GM23338 (cell line): ENCODE results near the gene TSPAN4. TPM values are rescaled to one million over a fixed set of nuclear protein-coding genes. Genes with fewer than 3 reads are reported as not detected.

Experiments
- ATAC-seq: fragments of 200-7000 bp; cut with Tn5 transposase; 3 replicates; pipeline ENCODE4 v1.9.1; 2020
- DNase-seq: peaks from one replicate; pipeline ENCODE4 v3.0.0-alpha.2; 2015; ENCODE audit warnings: low spot score
- H2AFZ ChIP-seq: fragments of 200-600 bp; sonication (generic); 2 replicates; pipeline ENCODE4 v1.8.0; 2016; ENCODE audit warnings: antibody characterized with exemption, mild to moderate bottlenecking, moderate library complexity
- H3F3A ChIP-seq: fragments of 200-600 bp; sonication (generic); replicated peaks from 2 replicates; pipeline ENCODE4 v1.8.0; 2017; ENCODE audit warnings: antibody characterized with exemption, mixed run types, low read depth
- H3K27ac ChIP-seq: fragments of 200-600 bp; sonication (generic); 2 replicates; pipeline ENCODE4 v1.6.1; 2016; ENCODE audit warnings: low read depth
- H3K27me3 ChIP-seq: fragments of 200-600 bp; sonication (generic); 2 replicates; pipeline ENCODE4 v1.8.0; 2016; ENCODE audit warnings: mild to moderate bottlenecking, mixed run types, moderate library complexity; ENCODE audit not compliant: insufficient read depth
- H3K36me3 ChIP-seq: fragments of 200-600 bp; sonication (generic); 2 replicates; pipeline ENCODE4 v1.8.0; 2016; ENCODE audit warnings: mild to moderate bottlenecking; ENCODE audit not compliant: insufficient read depth
- H3K4me1 ChIP-seq: fragments of 200-600 bp; sonication (generic); 2 replicates; pipeline ENCODE4 v1.8.0; 2016; ENCODE audit warnings: mild to moderate bottlenecking, moderate library complexity; ENCODE audit not compliant: insufficient read depth
- H3K4me2 ChIP-seq: fragments of 200-600 bp; sonication (generic); 2 replicates; pipeline ENCODE4 v1.7.1; 2017; ENCODE audit warnings: mixed run types
- H3K4me3 ChIP-seq: fragments of 200-600 bp; sonication (generic); 2 replicates; pipeline ENCODE4 v1.6.1; 2016; ENCODE audit warnings: mixed run types
- H3K79me2 ChIP-seq: fragments of 200-600 bp; sonication (generic); replicated peaks from 2 replicates; pipeline ENCODE4 v1.8.0; 2017; ENCODE audit warnings: mild to moderate bottlenecking; ENCODE audit not compliant: insufficient read depth
- H3K9me2 ChIP-seq: fragments of 200-600 bp; sonication (generic); 2 replicates; pipeline ENCODE4 v1.8.0; 2017; ENCODE audit not compliant: insufficient read depth
- H4K20me1 ChIP-seq: fragments of 200-600 bp; sonication (generic); replicated peaks from 2 replicates; pipeline ENCODE4 v1.8.0; 2017; ENCODE audit warnings: mild to moderate bottlenecking; ENCODE audit not compliant: insufficient read depth
- H3K27ac Mint-ChIP-seq: 2 replicates; pipeline ENCODE4 v1.8.0; 2020; ENCODE audit warnings: inconsistent platforms, mild to moderate bottlenecking, moderate library complexity, mixed read lengths
- H3K27me3 Mint-ChIP-seq: 3 replicates; pipeline ENCODE4 v1.8.0; 2022; ENCODE audit warnings: low read depth, mild to moderate bottlenecking, moderate library complexity, mixed read lengths, inconsistent platforms; ENCODE audit not compliant: insufficient read depth, poor library complexity
- H3K36me3 Mint-ChIP-seq: 3 replicates; pipeline ENCODE4 v1.8.0; 2021; ENCODE audit warnings: low read depth, mild to moderate bottlenecking, inconsistent platforms, moderate library complexity, mixed read lengths
- H3K4me1 Mint-ChIP-seq: 3 replicates; pipeline ENCODE4 v1.8.0; 2020; ENCODE audit warnings: mild to moderate bottlenecking, inconsistent platforms, mixed read lengths
- H3K4me3 Mint-ChIP-seq: 3 replicates; pipeline ENCODE4 v1.8.0; 2021; ENCODE audit warnings: moderate library complexity, mild to moderate bottlenecking, inconsistent platforms, mixed read lengths
- H3K9me3 Mint-ChIP-seq: 3 replicates; pipeline ENCODE4 v1.8.0; 2020; ENCODE audit warnings: moderate library complexity, mild to moderate bottlenecking, inconsistent platforms, mixed read lengths
- JUNB ChIP-seq: IDR thresholded peaks from one replicate; pipeline ENCODE4 v1.6.1; 2016; ENCODE audit warnings: antibody characterized with exemption; ENCODE audit not compliant: unreplicated experiment
- NANOG ChIP-seq: IDR thresholded peaks from 2 replicates; pipeline ENCODE4 v1.6.1; 2016; ENCODE audit warnings: antibody characterized with exemption, borderline replicate concordance
- POLR2AphosphoS5 ChIP-seq: IDR thresholded peaks from 2 replicates; pipeline ENCODE4 v1.6.1; 2016; ENCODE audit warnings: antibody characterized with exemption, low read depth
- ZNF114 ChIP-seq: fragments of 250-450 bp; sonication (Bioruptor Pico); IDR thresholded peaks from 2 replicates; pipeline ENCODE4 v1.5.0; 2020; ENCODE audit warnings: mild to moderate bottlenecking, moderate library complexity
- polyA plus RNA-seq: library from polyadenylated mRNA; unstranded; fragments of >200 nt; fragmentation: Nextera tagmentation; extraction: Ambion mirVana; gene quantifications from 2 replicates; pipeline ENCODE4 v1.2.1, GENCODE V29; 2016
- total RNA-seq: library from RNA; depleted of rRNA; stranded (reverse); fragments of >200 nt; shearing (Covaris generic); gene quantifications from 2 replicates; pipeline ENCODE4 v1.2.3, GENCODE V29; 2014
- TF ChIP-seq, protein P1 (sequence below): IDR thresholded peaks from 2 replicates; pipeline ENCODE4 v1.6.1; 2016; ENCODE audit warnings: antibody characterized with exemption
- TF ChIP-seq, protein P2 (sequence below), 2 experiments: fragments of 200-600 bp in 1 of 2; sonication (generic) in 1 of 2; conservative IDR thresholded peaks; 2 replicates each; pipeline versions ENCODE4 v1.5.1 to v1.6.1; 2016 to 2017; ENCODE audit warnings: antibody characterized with exemption in 2 of 2, low read depth in 2 of 2, mild to moderate bottlenecking in 2 of 2, moderate library complexity in 1 of 2

Gene TSPAN4
- total and polyA plus RNA-seq, 2 experiments from 2014 or later, result 76.8 to 150 TPM

DNA sequence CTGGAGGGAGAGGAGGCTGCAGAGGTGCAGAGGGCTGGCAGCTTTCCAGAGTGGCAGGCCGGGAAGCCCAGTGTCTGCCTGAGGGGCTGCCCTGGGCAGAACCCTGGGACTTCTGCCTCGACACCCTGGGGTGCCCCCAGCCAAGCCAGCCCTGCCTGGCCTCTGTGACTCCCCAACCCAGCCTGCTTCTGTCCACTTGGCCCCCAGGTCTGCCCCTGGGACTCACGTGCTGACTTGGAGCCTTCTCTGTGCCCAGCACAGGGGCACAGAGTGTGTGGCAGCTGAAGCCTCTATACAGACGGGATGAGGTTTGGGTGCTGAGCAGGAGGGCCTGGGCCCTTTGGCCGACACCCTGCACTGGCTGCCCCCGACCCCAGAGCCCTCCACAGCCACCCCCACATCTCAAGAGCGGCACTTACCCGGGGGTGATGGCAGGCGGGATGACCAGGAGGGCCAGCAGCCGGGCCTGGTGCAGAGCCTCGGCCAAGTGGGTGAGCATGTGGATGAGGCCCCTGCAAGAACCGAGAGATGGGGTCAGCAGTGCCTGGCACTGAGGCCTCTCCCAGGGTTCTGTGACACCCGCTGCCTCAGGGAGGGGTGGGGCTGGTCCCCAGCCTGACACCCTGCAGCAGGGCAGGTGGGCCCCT, 50.5 kb downstream of the TSPAN4 start:
- no peaks in the 10 kb centered on the region; the same call in 1 of the 2 replicates for H3K4me1 ChIP-seq
- H3K4me2 ChIP-seq, result no peak overlapping the region
- peaks cover 9% of the 10 kb centered on the region for H3K4me1 Mint-ChIP-seq
- H3K36me3 Mint-ChIP-seq, result no peaks in the 10 kb centered on the region
- peaks cover 3% of the 10 kb centered on the region; the same call in 1 of the 2 replicates for H4K20me1 ChIP-seq
- DNase-seq (no peak), ATAC-seq (no peak)
- H3K9me2 ChIP-seq, result no peaks in the 10 kb centered on the region
- H3K27me3 ChIP-seq, result no peaks in the 10 kb centered on the region
- TF ChIP-seq POLR2AphosphoS5 (no peak), JUNB (no peak), ZNF114 (CRISPR knock-in tag) (no peak)
- TF ChIP-seq, protein P1, sequence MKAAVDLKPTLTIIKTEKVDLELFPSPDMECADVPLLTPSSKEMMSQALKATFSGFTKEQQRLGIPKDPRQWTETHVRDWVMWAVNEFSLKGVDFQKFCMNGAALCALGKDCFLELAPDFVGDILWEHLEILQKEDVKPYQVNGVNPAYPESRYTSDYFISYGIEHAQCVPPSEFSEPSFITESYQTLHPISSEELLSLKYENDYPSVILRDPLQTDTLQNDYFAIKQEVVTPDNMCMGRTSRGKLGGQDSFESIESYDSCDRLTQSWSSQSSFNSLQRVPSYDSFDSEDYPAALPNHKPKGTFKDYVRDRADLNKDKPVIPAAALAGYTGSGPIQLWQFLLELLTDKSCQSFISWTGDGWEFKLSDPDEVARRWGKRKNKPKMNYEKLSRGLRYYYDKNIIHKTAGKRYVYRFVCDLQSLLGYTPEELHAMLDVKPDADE, result no peak
- no peaks in the 10 kb centered on the region for H3K9me3 Mint-ChIP-seq
- H3K79me2 ChIP-seq, result no peaks in the 10 kb centered on the region
- no peaks in the 10 kb centered on the region for H3F3A ChIP-seq
- H3K4me3 Mint-ChIP-seq, result no peak overlapping the region
- no peak overlapping the region for H2AFZ ChIP-seq
- H3K27ac ChIP-seq, result no peak overlapping the region
- H3K36me3 ChIP-seq, result no peaks in the 10 kb centered on the region
- H3K27me3 Mint-ChIP-seq, result peaks cover 7% of the 10 kb centered on the region
- no peak overlapping the region; the same call in 1 of the 2 replicates for H3K27ac Mint-ChIP-seq
- no peak overlapping the region for H3K4me3 ChIP-seq

DNA sequence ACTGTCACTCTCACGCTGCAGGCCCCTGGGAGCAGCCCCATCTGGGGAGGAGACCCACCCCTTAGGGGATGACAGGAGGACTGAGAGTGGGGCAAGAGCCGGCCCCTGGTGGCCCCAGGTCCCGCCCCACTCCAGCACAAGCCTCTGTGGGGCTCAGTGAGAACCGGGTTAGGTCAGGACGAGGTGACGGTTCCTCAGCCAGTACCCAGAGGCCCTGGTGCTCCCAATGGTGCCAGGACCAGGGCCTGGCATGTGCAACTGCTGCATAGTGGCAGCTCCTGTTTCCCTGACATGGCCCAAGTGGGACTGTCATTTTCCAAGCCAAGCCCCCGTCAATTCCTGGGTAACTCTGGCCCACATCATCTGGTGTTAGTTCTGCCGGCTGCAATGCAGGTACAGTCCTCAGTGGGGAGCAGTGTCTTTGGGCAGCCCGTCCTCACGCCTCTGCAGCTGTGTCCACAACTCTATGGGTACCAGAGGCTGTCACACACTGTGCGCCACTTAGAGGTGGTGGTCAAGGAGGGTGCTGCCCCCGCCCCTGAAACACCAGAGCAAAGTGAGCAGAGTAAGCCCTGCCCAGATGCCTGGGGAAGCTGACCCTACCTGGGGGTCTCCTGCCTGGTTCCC, 52.0 kb downstream of the TSPAN4 start:
- H3K36me3 ChIP-seq, result no peaks in the 10 kb centered on the region
- H3K79me2 ChIP-seq, result no peaks in the 10 kb centered on the region
- no peak overlapping the region for H3K4me3 ChIP-seq
- peaks cover 7% of the 10 kb centered on the region for H3K27me3 Mint-ChIP-seq
- H3K27me3 ChIP-seq, result no peaks in the 10 kb centered on the region
- H3K27ac ChIP-seq, result no peak overlapping the region
- H3K36me3 Mint-ChIP-seq, result peaks cover 7% of the 10 kb centered on the region; the same call in 2 of the 3 replicates
- peak; percentile 50 for ATAC-seq
- no peak overlapping the region; the same call in 1 of the 2 replicates for H3K27ac Mint-ChIP-seq
- H3K9me3 Mint-ChIP-seq, result no peaks in the 10 kb centered on the region
- no peaks in the 10 kb centered on the region for H3F3A ChIP-seq
- H3K4me2 ChIP-seq, result no peak overlapping the region
- no peak for TF ChIP-seq NANOG
- TF ChIP-seq, protein P2, sequence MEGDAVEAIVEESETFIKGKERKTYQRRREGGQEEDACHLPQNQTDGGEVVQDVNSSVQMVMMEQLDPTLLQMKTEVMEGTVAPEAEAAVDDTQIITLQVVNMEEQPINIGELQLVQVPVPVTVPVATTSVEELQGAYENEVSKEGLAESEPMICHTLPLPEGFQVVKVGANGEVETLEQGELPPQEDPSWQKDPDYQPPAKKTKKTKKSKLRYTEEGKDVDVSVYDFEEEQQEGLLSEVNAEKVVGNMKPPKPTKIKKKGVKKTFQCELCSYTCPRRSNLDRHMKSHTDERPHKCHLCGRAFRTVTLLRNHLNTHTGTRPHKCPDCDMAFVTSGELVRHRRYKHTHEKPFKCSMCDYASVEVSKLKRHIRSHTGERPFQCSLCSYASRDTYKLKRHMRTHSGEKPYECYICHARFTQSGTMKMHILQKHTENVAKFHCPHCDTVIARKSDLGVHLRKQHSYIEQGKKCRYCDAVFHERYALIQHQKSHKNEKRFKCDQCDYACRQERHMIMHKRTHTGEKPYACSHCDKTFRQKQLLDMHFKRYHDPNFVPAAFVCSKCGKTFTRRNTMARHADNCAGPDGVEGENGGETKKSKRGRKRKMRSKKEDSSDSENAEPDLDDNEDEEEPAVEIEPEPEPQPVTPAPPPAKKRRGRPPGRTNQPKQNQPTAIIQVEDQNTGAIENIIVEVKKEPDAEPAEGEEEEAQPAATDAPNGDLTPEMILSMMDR (conservative IDR thresholded peaks at IDR 0.05; ENCODE audit: low read depth in 2 of 2), result peak; percentile 36 to 49
- H3K4me1 ChIP-seq, result no peaks in the 10 kb centered on the region; the same call in 1 of the 2 replicates
- H2AFZ ChIP-seq, result no peak overlapping the region
- peaks cover 3% of the 10 kb centered on the region; the same call in 1 of the 2 replicates for H4K20me1 ChIP-seq
- no peaks in the 10 kb centered on the region for H3K9me2 ChIP-seq
- peak; percentile 52 for DNase-seq
- H3K4me1 Mint-ChIP-seq, result peaks cover 9% of the 10 kb centered on the region
- H3K4me3 Mint-ChIP-seq, result no peak overlapping the region
